ENCODE results near the gene DNAH5.

DNA sequence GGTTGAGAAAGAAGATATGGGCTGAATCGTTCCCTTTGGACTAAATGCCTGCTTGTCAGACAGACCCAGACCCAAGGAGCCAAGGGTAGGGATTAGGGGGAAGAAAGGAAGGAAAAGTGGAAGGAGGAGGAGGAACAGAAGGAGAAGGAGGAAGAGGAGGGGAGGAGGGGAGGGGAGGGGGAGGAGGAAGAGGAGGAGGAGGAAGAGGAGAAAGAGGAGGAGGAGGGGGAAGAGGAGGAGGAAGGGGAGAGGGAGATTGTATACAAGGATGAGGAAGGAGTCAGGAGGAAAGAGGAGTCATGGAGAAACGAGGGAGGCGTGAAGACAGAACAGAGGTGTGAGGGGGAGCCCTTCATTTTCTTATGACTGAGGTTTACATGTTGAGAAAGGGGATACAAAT lies 46.9 kb upstream of the DNAH5 start:
- TF ChIP-seq, protein P1, sequence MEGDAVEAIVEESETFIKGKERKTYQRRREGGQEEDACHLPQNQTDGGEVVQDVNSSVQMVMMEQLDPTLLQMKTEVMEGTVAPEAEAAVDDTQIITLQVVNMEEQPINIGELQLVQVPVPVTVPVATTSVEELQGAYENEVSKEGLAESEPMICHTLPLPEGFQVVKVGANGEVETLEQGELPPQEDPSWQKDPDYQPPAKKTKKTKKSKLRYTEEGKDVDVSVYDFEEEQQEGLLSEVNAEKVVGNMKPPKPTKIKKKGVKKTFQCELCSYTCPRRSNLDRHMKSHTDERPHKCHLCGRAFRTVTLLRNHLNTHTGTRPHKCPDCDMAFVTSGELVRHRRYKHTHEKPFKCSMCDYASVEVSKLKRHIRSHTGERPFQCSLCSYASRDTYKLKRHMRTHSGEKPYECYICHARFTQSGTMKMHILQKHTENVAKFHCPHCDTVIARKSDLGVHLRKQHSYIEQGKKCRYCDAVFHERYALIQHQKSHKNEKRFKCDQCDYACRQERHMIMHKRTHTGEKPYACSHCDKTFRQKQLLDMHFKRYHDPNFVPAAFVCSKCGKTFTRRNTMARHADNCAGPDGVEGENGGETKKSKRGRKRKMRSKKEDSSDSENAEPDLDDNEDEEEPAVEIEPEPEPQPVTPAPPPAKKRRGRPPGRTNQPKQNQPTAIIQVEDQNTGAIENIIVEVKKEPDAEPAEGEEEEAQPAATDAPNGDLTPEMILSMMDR (conservative IDR thresholded peaks at IDR 0.05; ENCODE audit: low read depth in 2 of 2) = no peak
- TF ChIP-seq POLR2AphosphoS5 (IDR thresholded peaks at IDR 0.05; ENCODE audit: low read depth) (no peak), EZH2 (IDR thresholded peaks at IDR 0.05; ENCODE audit: low read depth, unreplicated experiment) (no peak), CREB1 (CRISPR knock-in tag; IDR thresholded peaks at IDR 0.05; ENCODE audit: low read depth) (no peak), JUNB (IDR thresholded peaks at IDR 0.05; ENCODE audit: unreplicated experiment) (no peak), ZNF331 (CRISPR knock-in tag; IDR thresholded peaks at IDR 0.05; ENCODE audit: low read depth) (no peak), ZNF114 (CRISPR knock-in tag; IDR thresholded peaks at IDR 0.05) (no peak), EZH2phosphoT487 (IDR thresholded peaks at IDR 0.05; ENCODE audit: unreplicated experiment) (no peak), STAT1 (IDR thresholded peaks at IDR 0.05; ENCODE audit: unreplicated experiment) (no peak)
- TF ChIP-seq, protein P2, sequence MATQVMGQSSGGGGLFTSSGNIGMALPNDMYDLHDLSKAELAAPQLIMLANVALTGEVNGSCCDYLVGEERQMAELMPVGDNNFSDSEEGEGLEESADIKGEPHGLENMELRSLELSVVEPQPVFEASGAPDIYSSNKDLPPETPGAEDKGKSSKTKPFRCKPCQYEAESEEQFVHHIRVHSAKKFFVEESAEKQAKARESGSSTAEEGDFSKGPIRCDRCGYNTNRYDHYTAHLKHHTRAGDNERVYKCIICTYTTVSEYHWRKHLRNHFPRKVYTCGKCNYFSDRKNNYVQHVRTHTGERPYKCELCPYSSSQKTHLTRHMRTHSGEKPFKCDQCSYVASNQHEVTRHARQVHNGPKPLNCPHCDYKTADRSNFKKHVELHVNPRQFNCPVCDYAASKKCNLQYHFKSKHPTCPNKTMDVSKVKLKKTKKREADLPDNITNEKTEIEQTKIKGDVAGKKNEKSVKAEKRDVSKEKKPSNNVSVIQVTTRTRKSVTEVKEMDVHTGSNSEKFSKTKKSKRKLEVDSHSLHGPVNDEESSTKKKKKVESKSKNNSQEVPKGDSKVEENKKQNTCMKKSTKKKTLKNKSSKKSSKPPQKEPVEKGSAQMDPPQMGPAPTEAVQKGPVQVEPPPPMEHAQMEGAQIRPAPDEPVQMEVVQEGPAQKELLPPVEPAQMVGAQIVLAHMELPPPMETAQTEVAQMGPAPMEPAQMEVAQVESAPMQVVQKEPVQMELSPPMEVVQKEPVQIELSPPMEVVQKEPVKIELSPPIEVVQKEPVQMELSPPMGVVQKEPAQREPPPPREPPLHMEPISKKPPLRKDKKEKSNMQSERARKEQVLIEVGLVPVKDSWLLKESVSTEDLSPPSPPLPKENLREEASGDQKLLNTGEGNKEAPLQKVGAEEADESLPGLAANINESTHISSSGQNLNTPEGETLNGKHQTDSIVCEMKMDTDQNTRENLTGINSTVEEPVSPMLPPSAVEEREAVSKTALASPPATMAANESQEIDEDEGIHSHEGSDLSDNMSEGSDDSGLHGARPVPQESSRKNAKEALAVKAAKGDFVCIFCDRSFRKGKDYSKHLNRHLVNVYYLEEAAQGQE (IDR thresholded peaks at IDR 0.05; ENCODE audit: unreplicated experiment) = no peak
- TF ChIP-seq, protein P3, sequence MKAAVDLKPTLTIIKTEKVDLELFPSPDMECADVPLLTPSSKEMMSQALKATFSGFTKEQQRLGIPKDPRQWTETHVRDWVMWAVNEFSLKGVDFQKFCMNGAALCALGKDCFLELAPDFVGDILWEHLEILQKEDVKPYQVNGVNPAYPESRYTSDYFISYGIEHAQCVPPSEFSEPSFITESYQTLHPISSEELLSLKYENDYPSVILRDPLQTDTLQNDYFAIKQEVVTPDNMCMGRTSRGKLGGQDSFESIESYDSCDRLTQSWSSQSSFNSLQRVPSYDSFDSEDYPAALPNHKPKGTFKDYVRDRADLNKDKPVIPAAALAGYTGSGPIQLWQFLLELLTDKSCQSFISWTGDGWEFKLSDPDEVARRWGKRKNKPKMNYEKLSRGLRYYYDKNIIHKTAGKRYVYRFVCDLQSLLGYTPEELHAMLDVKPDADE (IDR thresholded peaks at IDR 0.05) = no peak

Data from GM23338 (cell line).